Gastroesophageal sphincter (tissue), 3 donors: ENCODE measurements around the gene PDSS1.

Experiments used
- EP300 ChIP-seq: sonication (generic); formaldehyde crosslinking; IDR thresholded peaks from one replicate; pipeline ENCODE4 v1.6.1; 2017; ENCODE audit warnings: antibody characterized with exemption, mild to moderate bottlenecking
- POLR2A ChIP-seq, 2 donors: fragments of 450-650 bp; IDR thresholded peaks; one replicate each; pipeline ENCODE4 v1.6.1; 2017; ENCODE audit warnings: antibody characterized with exemption in 2 of 2, mild to moderate bottlenecking in 2 of 2, moderate library complexity in 1 of 2
- TF ChIP-seq, protein P1 (sequence below), 4 experiments: fragments of 200-600 bp in 2 of 4; fragments of 450-650 bp in 2 of 4; sonication (generic) in 1 of 4; IDR thresholded peaks; one replicate each; pipeline ENCODE4 v1.5.1; 2017 to 2019; ENCODE audit warnings: antibody characterized with exemption in 4 of 4, mild to moderate bottlenecking in 2 of 4, moderate library complexity in 2 of 4

DNA sequence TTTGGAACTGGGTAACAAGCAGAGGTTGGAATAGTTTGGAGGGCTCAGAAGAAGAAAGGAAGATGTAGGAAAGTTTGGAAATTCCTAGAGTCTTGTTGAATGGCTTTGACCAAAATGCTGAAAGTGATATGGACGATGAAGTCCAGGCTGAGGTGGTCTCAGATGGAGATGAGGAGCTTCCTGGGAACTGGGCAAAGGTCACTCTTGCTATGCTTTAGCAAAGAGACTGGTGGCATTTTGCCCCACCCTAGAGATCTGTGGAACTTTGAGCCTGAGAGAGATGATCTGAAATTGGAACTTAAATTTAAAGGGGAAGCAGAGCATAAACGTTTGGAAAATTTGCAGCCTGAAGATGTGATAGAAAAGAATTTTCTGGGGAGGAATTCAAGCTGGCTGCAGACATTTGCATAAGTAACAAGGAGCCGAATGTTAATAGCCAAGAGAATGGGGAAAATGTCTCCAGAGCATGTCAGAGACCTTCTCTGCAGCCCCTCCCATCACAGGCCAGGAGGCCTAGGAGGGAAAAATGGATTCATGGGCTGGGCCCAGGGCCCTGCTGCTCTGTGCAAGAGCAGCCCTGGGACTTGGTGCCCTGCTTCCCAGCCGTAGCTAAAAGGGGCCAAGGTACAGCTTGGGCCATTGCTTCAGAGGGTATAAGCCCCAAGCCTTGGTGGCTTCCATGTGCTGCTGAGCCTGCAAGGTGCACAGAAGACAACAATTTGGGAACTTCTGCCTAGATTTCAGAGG is 3.6 kb downstream of the PDSS1 start:
- TF ChIP-seq EP300 (no peak), POLR2A (IDR thresholded peaks at IDR 0.05) (no peak)
- TF ChIP-seq, protein P1, sequence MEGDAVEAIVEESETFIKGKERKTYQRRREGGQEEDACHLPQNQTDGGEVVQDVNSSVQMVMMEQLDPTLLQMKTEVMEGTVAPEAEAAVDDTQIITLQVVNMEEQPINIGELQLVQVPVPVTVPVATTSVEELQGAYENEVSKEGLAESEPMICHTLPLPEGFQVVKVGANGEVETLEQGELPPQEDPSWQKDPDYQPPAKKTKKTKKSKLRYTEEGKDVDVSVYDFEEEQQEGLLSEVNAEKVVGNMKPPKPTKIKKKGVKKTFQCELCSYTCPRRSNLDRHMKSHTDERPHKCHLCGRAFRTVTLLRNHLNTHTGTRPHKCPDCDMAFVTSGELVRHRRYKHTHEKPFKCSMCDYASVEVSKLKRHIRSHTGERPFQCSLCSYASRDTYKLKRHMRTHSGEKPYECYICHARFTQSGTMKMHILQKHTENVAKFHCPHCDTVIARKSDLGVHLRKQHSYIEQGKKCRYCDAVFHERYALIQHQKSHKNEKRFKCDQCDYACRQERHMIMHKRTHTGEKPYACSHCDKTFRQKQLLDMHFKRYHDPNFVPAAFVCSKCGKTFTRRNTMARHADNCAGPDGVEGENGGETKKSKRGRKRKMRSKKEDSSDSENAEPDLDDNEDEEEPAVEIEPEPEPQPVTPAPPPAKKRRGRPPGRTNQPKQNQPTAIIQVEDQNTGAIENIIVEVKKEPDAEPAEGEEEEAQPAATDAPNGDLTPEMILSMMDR (IDR thresholded peaks at IDR 0.05): no peak
